NK-92 (cell line): ENCODE data around the gene BLM.
A peak's percentile ranks its signal among the peaks of the same experiment; 100 is the strongest.
"Not testable (repeated sequence)": the region's sequence is repeated elsewhere in the genome, so short reads cannot be mapped to it uniquely, and the experiment has no call there.

ENCODE experiments used
- DNase-seq: peaks from one replicate; lab custom pipeline; 2025; ENCODE audit not compliant: unreplicated experiment; lab: John Stamatoyannopoulos, UW

The BLM gene

GRCh38 chr15:90716976-90717821 lies at the start of gene BLM:
TSS of gene BLM (plus strand) at chr15:90717346. CDS start at chr15:90747393, 30,047 bp downstream.
- peak; percentile 72 for DNase-seq

GRCh38 chr15:90667755-90668345 lies 49.3 kb upstream of the BLM start:
- DNase-seq = not testable (repeated sequence)

GRCh38 chr15:90670631-90671030 lies 46.5 kb upstream of the BLM start:
- not testable (repeated sequence) for DNase-seq

- no peak for DNase-seq
These were observed 45.9 kb upstream of the BLM start for GRCh38 chr15:90671216-90671615.

GRCh38 chr15:90673357-90673756 lies 43.8 kb upstream of the BLM start:
- DNase-seq = not testable (repeated sequence)

- no peak for DNase-seq
These were observed 42.7 kb upstream of the BLM start for GRCh38 chr15:90674476-90674875.

GRCh38 chr15:90675464-90675863 lies 41.7 kb upstream of the BLM start:
- no peak for DNase-seq

- DNase-seq = no peak
These were observed 39.0 kb upstream of the BLM start for GRCh38 chr15:90677807-90678790.

GRCh38 chr15:90679959-90680358 lies 37.2 kb upstream of the BLM start:
- no peak for DNase-seq

GRCh38 chr15:90680371-90680935 lies 36.7 kb upstream of the BLM start:
- DNase-seq = no peak

GRCh38 chr15:90681056-90681455 lies 36.1 kb upstream of the BLM start:
- no peak for DNase-seq

- DNase-seq = no peak
These were observed 35.7 kb upstream of the BLM start for GRCh38 chr15:90681480-90681879.

GRCh38 chr15:90683371-90683770 lies 33.8 kb upstream of the BLM start:
- DNase-seq = no peak

- DNase-seq = no peak
These were observed 33.3 kb upstream of the BLM start for GRCh38 chr15:90683876-90684275.

- DNase-seq = no peak
These were observed 32.9 kb upstream of the BLM start for GRCh38 chr15:90684281-90684680.

GRCh38 chr15:90685591-90686434 lies 31.3 kb upstream of the BLM start:
- DNase-seq = no peak

- DNase-seq = no peak
These were observed 30.5 kb upstream of the BLM start for GRCh38 chr15:90686435-90687218.

GRCh38 chr15:90689326-90689961 lies 27.7 kb upstream of the BLM start:
- DNase-seq = not testable (repeated sequence)

- no peak for DNase-seq
These were observed 26.6 kb upstream of the BLM start for GRCh38 chr15:90690585-90690984.
